OCI-LY7 (cell line): ENCODE results near the gene COL5A1. TPM values are rescaled to one million over a fixed set of nuclear protein-coding genes. Genes with fewer than 3 reads are reported as not detected.

ENCODE experiments used
- BruUV-seq: library from RNA; stranded (reverse); fragments of 400-500 nt; replicated peaks from 2 replicates; lab custom pipeline; 2021; lab: Mats Ljungman, UMichigan
- CTCF ChIA-PET: fragments of 300-600 bp; sonication (Branson Sonifier 250); formaldehyde crosslinking; loops from one replicate; lab custom pipeline; 2022; ENCODE audit warnings: antibody characterized with exemption; ENCODE audit not compliant: unreplicated experiment; lab: Charles Lee
- POLR2A ChIA-PET: fragments of 300-600 bp; sonication (Branson Sonifier 250); formaldehyde crosslinking; loops from one replicate; lab custom pipeline; 2022; ENCODE audit warnings: antibody characterized with exemption; lab: Charles Lee
- DNase-seq: peaks from one replicate; pipeline ENCODE4 v3.0.0-alpha.2; 2015; ENCODE audit warnings: low spot score
- H2AFZ ChIP-seq: fragments of 200-600 bp; sonication (generic), shearing (Covaris generic); 2 replicates; pipeline ENCODE4 v1.6.1; 2014; ENCODE audit warnings: mild to moderate bottlenecking, antibody characterized with exemption, low read length, moderate library complexity
- H3K27ac ChIP-seq: fragments of 200-600 bp; sonication (generic); 2 replicates; pipeline ENCODE4 v1.5.1; 2014; ENCODE audit warnings: mixed run types, low read depth, mild to moderate bottlenecking, moderate library complexity, low read length, inconsistent platforms; ENCODE audit not compliant: poor library complexity, severe bottlenecking
- H3K36me3 ChIP-seq: fragments of 200-600 bp; sonication (generic); 2 replicates; pipeline ENCODE4 v1.6.1; 2014; ENCODE audit warnings: mild to moderate bottlenecking, antibody characterized with exemption, low read length, moderate library complexity, mixed read lengths; ENCODE audit not compliant: insufficient read depth
- H3K4me1 ChIP-seq: fragments of 200-600 bp; sonication (generic); 2 replicates; pipeline ENCODE4 v1.5.1; 2014; ENCODE audit warnings: mild to moderate bottlenecking, low read length; ENCODE audit not compliant: insufficient read depth, poor library complexity, severe bottlenecking
- H3K4me2 ChIP-seq: fragments of 200-600 bp; sonication (generic); 2 replicates; pipeline ENCODE4 v1.6.1; 2014; ENCODE audit warnings: mild to moderate bottlenecking, low read length
- H3K4me3 ChIP-seq: fragments of 200-600 bp; sonication (generic); 2 replicates; pipeline ENCODE4 v1.5.1; 2014; ENCODE audit warnings: mild to moderate bottlenecking, low read depth, low read length; ENCODE audit not compliant: poor library complexity, severe bottlenecking
- H3K79me2 ChIP-seq: fragments of 200-600 bp; sonication (generic); 2 replicates; pipeline ENCODE4 v1.6.1; 2016; ENCODE audit warnings: low read depth, mild to moderate bottlenecking, low read length, moderate library complexity, mixed read lengths; ENCODE audit not compliant: insufficient read depth
- H3K9me2 ChIP-seq: fragments of 200-600 bp; sonication (generic); 2 replicates; pipeline ENCODE4 v1.6.1; 2016; ENCODE audit warnings: mild to moderate bottlenecking, low read length, mixed read lengths; ENCODE audit not compliant: insufficient read depth
- H3K9me3 ChIP-seq: fragments of 200-600 bp; sonication (generic); 2 replicates; pipeline ENCODE4 v1.6.1; 2014; ENCODE audit warnings: mild to moderate bottlenecking, mixed run types, low read length, mixed read lengths
- H4K20me1 ChIP-seq: fragments of 200-600 bp; sonication (generic); 2 replicates; pipeline ENCODE4 v1.6.1; 2014; ENCODE audit warnings: mild to moderate bottlenecking, antibody characterized with exemption, low read length, moderate library complexity, mixed read lengths; ENCODE audit not compliant: insufficient read depth
- EZH2phosphoT487 ChIP-seq: fragments of 200-600 bp; sonication (generic); IDR thresholded peaks from 2 replicates; pipeline ENCODE4 v1.6.1; 2018; ENCODE audit warnings: low read depth, borderline replicate concordance, mild to moderate bottlenecking, mixed run types, antibody characterized with exemption, low read length, moderate library complexity, mixed read lengths
- intact Hi-C: fragments of 100-400 bp; cut with micrococcal nuclease; formaldehyde crosslinking; loops from one replicate; pipeline ENCODE4 v1.10.0; 2022; ENCODE audit not compliant: unreplicated experiment
- total RNA-seq, 2 experiments: library from RNA; depleted of rRNA in 1 of 2; stranded (reverse); fragments of >200 nt in 1 of 2; shearing (Covaris generic) in 1 of 2; gene quantifications; 2 replicates each; pipeline ENCODE4 v1.2.3, GENCODE V29; 2014 to 2022
- TF ChIP-seq, protein P1 (sequence below): fragments of 200-600 bp; sonication (generic); conservative IDR thresholded peaks from 2 replicates; pipeline ENCODE4 v1.5.1; 2014; ENCODE audit warnings: mild to moderate bottlenecking, antibody characterized with exemption, low read length, moderate library complexity, mixed read lengths

COL5A1 gene
- total RNA-seq, 2 experiments from 2014 or later = 12.2 to 28.6 TPM

DNA sequence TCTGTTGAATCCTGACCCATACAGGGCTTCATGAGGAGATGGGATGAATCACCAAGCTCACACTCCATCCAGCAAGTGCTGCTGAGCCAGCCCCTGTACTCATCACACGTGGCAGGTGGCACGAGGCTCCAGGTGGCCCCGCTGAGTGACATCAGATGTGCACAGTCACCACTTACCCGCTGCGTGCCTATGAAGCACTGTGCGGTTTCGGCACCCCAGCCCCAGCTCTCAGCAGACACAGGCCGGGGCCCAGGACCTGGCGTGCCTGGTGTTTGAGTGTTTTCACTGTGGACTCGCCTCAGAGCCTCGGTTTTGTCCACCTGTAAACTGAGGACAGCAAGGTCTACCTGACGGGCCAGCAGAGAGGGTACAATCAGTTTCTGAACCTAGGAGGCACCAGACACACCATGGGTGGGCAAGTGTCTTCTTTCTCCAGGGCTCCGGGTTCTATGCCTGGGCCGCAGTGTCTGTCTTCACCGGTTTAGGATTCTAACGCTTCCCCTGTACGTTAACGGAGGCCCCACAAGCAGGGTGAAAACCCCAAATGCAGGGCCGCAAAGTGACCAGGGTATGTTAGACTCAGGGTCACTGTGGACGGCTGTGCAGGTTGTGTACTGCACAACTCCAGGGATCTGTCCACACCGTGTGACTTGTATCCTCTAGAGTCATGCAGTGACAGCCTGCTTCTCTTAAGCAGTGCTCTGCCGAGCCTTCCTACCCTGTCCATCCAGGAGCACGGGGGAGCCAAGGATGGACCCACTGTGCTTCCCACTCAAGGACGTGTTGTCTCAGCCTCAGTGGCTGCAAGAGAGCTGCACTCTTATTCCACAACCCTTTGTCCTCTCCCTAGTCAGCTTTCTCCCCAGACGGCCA is 44.3 kb upstream of the COL5A1 start:
- no peaks in the 10 kb centered on the region for H3K36me3 ChIP-seq
- TF ChIP-seq, protein P1, sequence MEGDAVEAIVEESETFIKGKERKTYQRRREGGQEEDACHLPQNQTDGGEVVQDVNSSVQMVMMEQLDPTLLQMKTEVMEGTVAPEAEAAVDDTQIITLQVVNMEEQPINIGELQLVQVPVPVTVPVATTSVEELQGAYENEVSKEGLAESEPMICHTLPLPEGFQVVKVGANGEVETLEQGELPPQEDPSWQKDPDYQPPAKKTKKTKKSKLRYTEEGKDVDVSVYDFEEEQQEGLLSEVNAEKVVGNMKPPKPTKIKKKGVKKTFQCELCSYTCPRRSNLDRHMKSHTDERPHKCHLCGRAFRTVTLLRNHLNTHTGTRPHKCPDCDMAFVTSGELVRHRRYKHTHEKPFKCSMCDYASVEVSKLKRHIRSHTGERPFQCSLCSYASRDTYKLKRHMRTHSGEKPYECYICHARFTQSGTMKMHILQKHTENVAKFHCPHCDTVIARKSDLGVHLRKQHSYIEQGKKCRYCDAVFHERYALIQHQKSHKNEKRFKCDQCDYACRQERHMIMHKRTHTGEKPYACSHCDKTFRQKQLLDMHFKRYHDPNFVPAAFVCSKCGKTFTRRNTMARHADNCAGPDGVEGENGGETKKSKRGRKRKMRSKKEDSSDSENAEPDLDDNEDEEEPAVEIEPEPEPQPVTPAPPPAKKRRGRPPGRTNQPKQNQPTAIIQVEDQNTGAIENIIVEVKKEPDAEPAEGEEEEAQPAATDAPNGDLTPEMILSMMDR = no peak
- TF ChIP-seq EZH2phosphoT487 = no peak
- BruUV-seq = no TSS peak

DNA sequence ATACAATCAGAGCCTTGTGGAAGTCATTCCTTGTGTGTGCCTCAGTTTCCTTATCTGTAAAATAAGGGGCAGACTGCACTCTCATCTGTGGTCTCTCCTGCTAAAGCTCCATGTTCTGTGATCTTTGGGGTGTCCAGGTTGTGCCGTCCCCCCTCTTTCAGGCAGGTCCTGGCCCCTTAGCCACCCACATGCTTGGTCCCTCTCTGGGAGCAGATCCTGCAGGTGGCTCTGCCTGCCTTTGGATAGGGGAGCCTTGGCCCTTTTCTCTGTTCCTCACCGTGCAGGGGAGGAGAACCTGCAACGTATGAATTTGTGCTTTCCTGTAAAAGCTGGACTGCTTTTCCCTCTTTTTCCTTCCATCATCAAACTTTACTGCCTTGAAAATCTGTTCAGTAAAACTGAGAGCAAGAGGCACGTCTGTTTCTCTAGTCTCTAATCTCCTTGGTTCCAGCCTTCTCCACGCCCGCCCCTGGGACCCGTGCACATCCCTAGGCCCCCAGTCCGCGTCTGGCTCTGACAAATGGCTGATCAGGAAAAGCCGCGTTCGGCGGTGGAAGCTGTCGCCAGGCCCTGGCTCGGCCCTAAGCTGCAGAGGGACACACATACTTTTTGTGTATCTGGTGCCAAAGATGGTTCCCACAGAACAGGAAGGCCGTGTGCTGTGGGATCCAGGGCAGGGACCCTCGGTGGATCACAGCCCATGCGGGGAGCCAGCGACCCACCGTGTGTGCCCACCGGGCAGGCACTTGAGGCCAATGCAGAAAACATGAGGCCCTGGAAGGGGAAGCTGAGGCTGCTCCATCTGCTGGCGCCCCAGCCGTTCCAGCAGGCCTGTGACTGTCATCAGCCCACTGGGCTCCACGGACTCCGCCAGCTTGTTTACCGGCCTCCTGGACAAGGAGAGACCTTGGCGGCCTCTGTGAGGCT is 43.4 kb upstream of the COL5A1 start:
- TF ChIP-seq, protein P1 = no peak
- no peak for TF ChIP-seq EZH2phosphoT487
- DNase-seq = no peak
- ChIA-PET CTCF (no interaction called here), POLR2A (no interaction called here)
- no peaks in the 10 kb centered on the region for H3K4me1 ChIP-seq
- no peaks in the 10 kb centered on the region for H3K9me2 ChIP-seq
- intact Hi-C loops = no loop called here
- BruUV-seq = no TSS peak
- H3K4me2 ChIP-seq = no peak overlapping the region
- no peaks in the 10 kb centered on the region for H3K36me3 ChIP-seq
- H4K20me1 ChIP-seq = no peaks in the 10 kb centered on the region
- H3K9me3 ChIP-seq = no peaks in the 10 kb centered on the region
- H3K4me3 ChIP-seq = no peak overlapping the region
- H3K27ac ChIP-seq = no peak overlapping the region
- H3K79me2 ChIP-seq = no peaks in the 10 kb centered on the region
- no peak overlapping the region for H2AFZ ChIP-seq

More for the DNA sequence above, 44.3 kb upstream of the COL5A1 start:
- Histone ChIP-seq H3K79me2 (no peaks in the 10 kb centered on the region), H3K9me3 (no peaks in the 10 kb centered on the region), H3K27ac (no peak overlapping the region), H3K4me2 (no peak overlapping the region), H4K20me1 (no peaks in the 10 kb centered on the region), H3K9me2 (no peaks in the 10 kb centered on the region), H3K4me3 (no peak overlapping the region), H3K4me1 (no peaks in the 10 kb centered on the region), H2AFZ (no peak overlapping the region)
- DNase-seq = no peak
- intact Hi-C loops = no loop called here
- POLR2A ChIA-PET = no interaction called here
- CTCF ChIA-PET = interaction anchor here (0.6 kb wide), 1 partner anchor 11 kb away, joined by 3 read pairs; no protein-coding TSS in a partner anchor
